HCT116 (cell line): Measurements from ENCODE around the gene KIAA0232. TPM values are rescaled to one million over a fixed set of nuclear protein-coding genes. Genes with fewer than 3 reads are reported as not detected.
"Not testable (repeated sequence)": the region's sequence is repeated elsewhere in the genome, so short reads cannot be mapped to it uniquely, and the experiment has no call there.

Source experiments
- ATAC-seq: fragments of 200-7000 bp; cut with Tn5 transposase; 2 replicates; pipeline ENCODE4 v1.9.1; 2020; ENCODE audit warnings: mild to moderate bottlenecking, moderate library complexity
- BruUV-seq: library from RNA; stranded (reverse); fragments of 400-500 nt; replicated peaks from 2 replicates; lab custom pipeline; 2021; lab: Mats Ljungman, UMichigan
- CTCF ChIA-PET: fragments of 300-600 bp; sonication (Branson Sonifier 250); formaldehyde crosslinking; loops from one replicate; lab custom pipeline; 2021; ENCODE audit warnings: antibody characterized with exemption; lab: Charles Lee
- POLR2A ChIA-PET: fragments of 300-600, 350-600 bp; sonication (Branson Sonifier 250); formaldehyde crosslinking; loops from one replicate; lab custom pipeline; 2021; ENCODE audit warnings: antibody characterized with exemption; lab: Charles Lee
- RAD21 ChIA-PET, 2 experiments: fragments of 300-600 bp; sonication (Branson Sonifier 250); formaldehyde crosslinking; loops; one replicate each; lab custom pipeline; 2023; ENCODE audit warnings: low total read pairs in 2 of 2; ENCODE audit not compliant: uncharacterized antibody in 2 of 2, unreplicated experiment in 2 of 2, low non-redundant PET in 1 of 2; lab: Charles Lee
- DNase-seq: peaks from one replicate; pipeline ENCODE4 v3.0.0-alpha.2; 2010; ENCODE audit warnings: low read depth, low spot score
- H2AFZ ChIP-seq: fragments of 200-600 bp; shearing (Covaris generic), sonication (generic); 2 replicates; pipeline ENCODE4 v1.6.1; 2017; ENCODE audit warnings: low read depth, mixed run types, mixed read lengths, antibody characterized with exemption, low read length; ENCODE audit not compliant: poor library complexity, severe bottlenecking
- H3K27ac ChIP-seq: 2 replicates; pipeline ENCODE4 v1.5.1; 2012; ENCODE audit warnings: low read depth, low read length
- H3K27me3 ChIP-seq: fragments of 200-600 bp; sonication (generic); 2 replicates; pipeline ENCODE4 v1.6.1; 2016; ENCODE audit warnings: mixed run types, low read length, mixed read lengths; ENCODE audit not compliant: insufficient read depth
- H3K36me3 ChIP-seq, 2 experiments: fragments of 200-500 bp in 1 of 2; fragments of 200-600 bp in 1 of 2; sonication (Bioruptor generic) in 1 of 2; sonication (generic) in 1 of 2; 2 replicates each; pipeline versions ENCODE4 v1.5.1 to v1.6.1; 2014 to 2016; ENCODE audit warnings: low read length in 2 of 2, inconsistent platforms in 1 of 2, mixed read lengths in 1 of 2, mixed run types in 1 of 2; ENCODE audit not compliant: insufficient read depth in 2 of 2, control insufficient read depth in 1 of 2
- H3K4me1 ChIP-seq, 2 experiments: fragments of 200-600 bp in 1 of 2; sonication (generic) in 1 of 2; 2 replicates each; pipeline versions ENCODE4 v1.5.1 to v1.6.1; 2012 to 2017; ENCODE audit warnings: low read length in 2 of 2, inconsistent platforms in 1 of 2, mild to moderate bottlenecking in 1 of 2, mixed read lengths in 1 of 2, mixed run types in 1 of 2, moderate library complexity in 1 of 2; ENCODE audit not compliant: insufficient read depth in 2 of 2, control insufficient read depth in 1 of 2
- H3K4me2 ChIP-seq: fragments of 200-600 bp; sonication (generic); 2 replicates; pipeline ENCODE4 v1.6.1; 2017; ENCODE audit warnings: mixed run types, low read length, mixed read lengths
- H3K4me3 ChIP-seq, 2 experiments: fragments of 200-600 bp in 1 of 2; sonication (generic) in 1 of 2; replicated peaks in 1 of 2; 2 replicates each; pipeline ENCODE4 v1.5.1; 2011 to 2016; ENCODE audit warnings: low read length in 2 of 2, control low read depth in 1 of 2, low read depth in 1 of 2, mild to moderate bottlenecking in 1 of 2, mixed read lengths in 1 of 2, mixed run types in 1 of 2
- H3K79me2 ChIP-seq: fragments of 200-600 bp; sonication (generic); 2 replicates; pipeline ENCODE4 v1.6.1; 2017; ENCODE audit warnings: mild to moderate bottlenecking, mixed run types, low read length, moderate library complexity, mixed read lengths; ENCODE audit not compliant: insufficient read depth
- H3K9ac ChIP-seq: fragments of 200-600 bp; sonication (generic); 2 replicates; pipeline ENCODE4 v1.6.1; 2016; ENCODE audit warnings: low read length, mixed read lengths
- H3K9me2 ChIP-seq: fragments of 200-600 bp; sonication (generic), shearing (Covaris generic); 2 replicates; pipeline ENCODE4 v1.6.1; 2017; ENCODE audit warnings: mixed run types, mild to moderate bottlenecking, moderate library complexity; ENCODE audit not compliant: insufficient read depth
- H3K9me3 ChIP-seq, 2 experiments: fragments of 200-500 bp in 1 of 2; fragments of 200-600 bp in 1 of 2; sonication (Bioruptor generic) in 1 of 2; sonication (generic) in 1 of 2; 2 replicates each; pipeline ENCODE4 v1.6.1; 2014 to 2017; ENCODE audit warnings: low read length in 2 of 2, mixed read lengths in 2 of 2, inconsistent platforms in 1 of 2, low read depth in 1 of 2, mild to moderate bottlenecking in 1 of 2, mixed run types in 1 of 2, moderate library complexity in 1 of 2; ENCODE audit not compliant: control insufficient read depth in 1 of 2, insufficient read depth in 1 of 2
- H4K20me1 ChIP-seq: fragments of 200-600 bp; sonication (generic), shearing (Covaris generic); 2 replicates; pipeline ENCODE4 v1.6.1; 2017; ENCODE audit warnings: mixed run types, mild to moderate bottlenecking, moderate library complexity; ENCODE audit not compliant: insufficient read depth
- ELF1 ChIP-seq: IDR thresholded peaks from 2 replicates; pipeline ENCODE4 v1.6.1; 2012; ENCODE audit warnings: low read depth, borderline replicate concordance
- EZH2 ChIP-seq: fragments of 200-600 bp; sonication (generic); IDR thresholded peaks from 2 replicates; pipeline ENCODE4 v1.6.1; 2017; ENCODE audit warnings: antibody characterized with exemption, mixed run types
- EZH2phosphoT487 ChIP-seq: fragments of 200-600 bp; IDR thresholded peaks from 2 replicates; pipeline ENCODE4 v1.6.1; 2018; ENCODE audit warnings: antibody characterized with exemption, borderline replicate concordance
- FOSL1 ChIP-seq: IDR thresholded peaks from 2 replicates; pipeline ENCODE4 v1.6.1; 2012; ENCODE audit warnings: low read depth
- MAX ChIP-seq: IDR thresholded peaks from 2 replicates; pipeline ENCODE4 v1.6.1; 2012
- POLR2AphosphoS5 ChIP-seq: IDR thresholded peaks from 2 replicates; pipeline ENCODE4 v1.6.1; 2011; ENCODE audit warnings: mild to moderate bottlenecking, low read depth, low read length, moderate library complexity
- RAD21 ChIP-seq: IDR thresholded peaks from 2 replicates; pipeline ENCODE4 v1.6.1; 2012; ENCODE audit warnings: low read depth, mild to moderate bottlenecking
- REST ChIP-seq: IDR thresholded peaks from 2 replicates; pipeline ENCODE4 v1.6.1; 2012; ENCODE audit warnings: low read depth
- SRF ChIP-seq: IDR thresholded peaks from 2 replicates; pipeline ENCODE4 v1.6.1; 2012; ENCODE audit warnings: low read depth
- intact Hi-C: fragments of 100-400 bp; cut with micrococcal nuclease; formaldehyde crosslinking; loops from 2 replicates; pipeline ENCODE4 v1.10.0; 2022
- total RNA-seq: library from RNA; stranded (reverse); gene quantifications from one replicate; pipeline ENCODE4 v1.2.1, GENCODE V29; 2021; ENCODE audit not compliant: unreplicated experiment
- TF ChIP-seq, protein P1 (sequence below): IDR thresholded peaks from 2 replicates; pipeline ENCODE4 v1.6.1; 2012

Gene KIAA0232
- total RNA-seq, 1 experiment from 2014 or later: 18.1 TPM

DNA sequence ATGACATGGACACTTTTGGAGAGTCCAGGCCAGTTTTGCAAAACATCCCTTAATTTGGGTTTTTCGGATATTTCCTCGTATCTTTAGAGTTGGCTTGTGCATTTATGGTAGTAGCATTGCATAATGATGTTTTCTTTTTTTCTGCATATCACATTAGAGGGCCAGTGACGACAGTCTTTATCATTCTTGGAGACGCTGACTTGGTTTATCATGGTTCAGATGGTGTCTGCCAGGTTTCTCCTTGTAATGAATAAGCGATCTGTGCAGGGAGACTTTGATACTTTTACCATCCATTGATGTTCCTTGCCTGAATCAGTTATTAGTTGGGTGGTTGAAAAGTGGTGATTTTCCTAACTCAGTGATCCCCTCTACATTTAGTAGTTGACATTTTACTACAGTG lies 46.6 kb downstream of the KIAA0232 start:
- no peaks in the 10 kb centered on the region for H3K9me2 ChIP-seq
- no peak overlapping the region for H3K4me3 ChIP-seq
- no peaks in the 10 kb centered on the region for H4K20me1 ChIP-seq
- H2AFZ ChIP-seq: no peak overlapping the region
- intact Hi-C loops: no loop called here
- ATAC-seq (no peak), DNase-seq (no peak)
- H3K79me2 ChIP-seq: no peaks in the 10 kb centered on the region; the same call in 1 of the 2 replicates
- no peaks in the 10 kb centered on the region for H3K9me3 ChIP-seq
- no peak overlapping the region for H3K27ac ChIP-seq
- RAD21 ChIA-PET: no interaction called here
- H3K4me2 ChIP-seq: no peak overlapping the region
- CTCF ChIA-PET: no interaction called here
- no peaks in the 10 kb centered on the region for H3K4me1 ChIP-seq
- BruUV-seq: no TSS peak
- no peak overlapping the region for H3K9ac ChIP-seq
- H3K27me3 ChIP-seq: no peaks in the 10 kb centered on the region
- POLR2A ChIA-PET: no interaction called here
- no peak for TF ChIP-seq ELF1
- peaks cover 8 to 22% of the 10 kb centered on the region in 2 experiments; a peak in 2 of 4 replicates for H3K36me3 ChIP-seq

GRCh38 chr4:6834867-6835266 lies 52.3 kb downstream of the KIAA0232 start:
- POLR2A ChIA-PET: no interaction called here
- BruUV-seq: no TSS peak
- CTCF ChIA-PET: no interaction called here
- Histone ChIP-seq H3K79me2 (peaks cover 6% of the 10 kb centered on the region; the same call in 1 of the 2 replicates), H3K4me2 (no peak overlapping the region), H3K4me3 (no peak overlapping the region), H3K9me3 (no peaks in the 10 kb centered on the region), H3K27me3 (no peaks in the 10 kb centered on the region), H3K9me2 (no peaks in the 10 kb centered on the region), H3K36me3 (peaks cover 5 to 9% of the 10 kb centered on the region in 2 experiments; a peak in 2 of 4 replicates), H3K4me1 (peaks cover 5 to 6% of the 10 kb centered on the region in 2 experiments; a peak in 3 of 4 replicates), H2AFZ (no peak overlapping the region), H3K9ac (no peak overlapping the region), H3K27ac (no peak overlapping the region), H4K20me1 (no peaks in the 10 kb centered on the region)
- no peak for ATAC-seq
- intact Hi-C loops: no loop called here
- RAD21 ChIA-PET: no interaction called here
- DNase-seq: no peak
- TF ChIP-seq REST (no peak), POLR2AphosphoS5 (no peak), RAD21 (no peak), EZH2 (no peak), SRF (no peak), FOSL1 (no peak), EZH2phosphoT487 (no peak), ELF1 (no peak), MAX (no peak)
- TF ChIP-seq, protein P1, sequence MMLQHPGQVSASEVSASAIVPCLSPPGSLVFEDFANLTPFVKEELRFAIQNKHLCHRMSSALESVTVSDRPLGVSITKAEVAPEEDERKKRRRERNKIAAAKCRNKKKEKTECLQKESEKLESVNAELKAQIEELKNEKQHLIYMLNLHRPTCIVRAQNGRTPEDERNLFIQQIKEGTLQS: no peak

- H3K79me2 ChIP-seq, H3K4me1 ChIP-seq, ATAC-seq, H3K27me3 ChIP-seq, DNase-seq, BruUV-seq, H3K36me3 ChIP-seq, H3K9me3 ChIP-seq, H4K20me1 ChIP-seq, H3K27ac ChIP-seq, CTCF ChIA-PET, H3K9me2 ChIP-seq, RAD21 ChIA-PET, H3K4me2 ChIP-seq, H3K9ac ChIP-seq, H3K4me3 ChIP-seq, intact Hi-C loops, H2AFZ ChIP-seq, POLR2A ChIA-PET: not testable (repeated sequence)
These were observed 53.1 kb downstream of the KIAA0232 start for GRCh38 chr4:6835616-6836015.
